HG02884 (cell line): ENCODE data around the gene NUB1.

Experiments
- ATAC-seq: cut with Tn5 transposase; IDR thresholded peaks from one replicate; pipeline ENCODE4 v1.9.1; 2021; ENCODE audit warnings: mild to moderate bottlenecking, moderate library complexity; ENCODE audit not compliant: unreplicated experiment

Gene NUB1

DNA sequence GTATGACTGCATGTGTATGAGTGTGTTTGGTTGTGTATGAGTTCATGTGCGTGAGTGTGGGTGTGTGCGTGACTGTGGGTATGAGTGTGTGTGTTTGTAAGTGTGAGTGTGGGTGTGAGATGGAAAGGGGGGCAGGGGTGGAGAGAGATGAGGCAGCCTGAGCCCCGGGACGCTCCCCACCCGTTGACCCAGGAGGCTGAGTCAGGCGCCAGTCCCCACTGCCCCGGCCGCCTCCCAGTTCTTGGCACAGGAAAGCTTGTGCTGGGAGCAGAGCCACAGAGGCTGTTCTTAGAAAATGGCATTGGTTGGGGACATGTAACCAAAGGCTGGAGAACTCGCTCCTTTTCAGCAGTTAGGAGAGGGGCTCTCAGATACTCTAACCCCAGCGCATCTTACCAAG, 27.8 kb upstream of the NUB1 start:
- no peak for ATAC-seq

DNA sequence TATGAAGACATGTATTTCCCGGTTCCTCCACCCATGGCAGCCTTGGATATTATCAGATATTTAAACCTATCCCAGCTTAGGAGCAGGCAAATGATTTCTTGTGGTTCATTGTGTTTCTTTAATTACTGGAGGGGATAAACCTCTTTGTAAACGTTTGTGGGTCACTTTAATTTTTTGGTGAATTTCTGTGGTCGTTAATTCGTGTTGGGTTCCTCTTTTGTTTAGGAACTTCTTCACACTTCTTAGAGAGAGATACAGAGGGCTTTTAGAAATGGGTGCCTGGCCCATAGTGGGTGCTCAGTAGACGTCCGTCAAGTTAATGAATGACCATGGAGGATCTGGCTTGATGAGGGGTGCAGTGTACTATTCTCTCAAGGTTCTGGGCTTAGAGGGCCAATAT, 27.2 kb upstream of the NUB1 start:
- ATAC-seq: no peak

DNA sequence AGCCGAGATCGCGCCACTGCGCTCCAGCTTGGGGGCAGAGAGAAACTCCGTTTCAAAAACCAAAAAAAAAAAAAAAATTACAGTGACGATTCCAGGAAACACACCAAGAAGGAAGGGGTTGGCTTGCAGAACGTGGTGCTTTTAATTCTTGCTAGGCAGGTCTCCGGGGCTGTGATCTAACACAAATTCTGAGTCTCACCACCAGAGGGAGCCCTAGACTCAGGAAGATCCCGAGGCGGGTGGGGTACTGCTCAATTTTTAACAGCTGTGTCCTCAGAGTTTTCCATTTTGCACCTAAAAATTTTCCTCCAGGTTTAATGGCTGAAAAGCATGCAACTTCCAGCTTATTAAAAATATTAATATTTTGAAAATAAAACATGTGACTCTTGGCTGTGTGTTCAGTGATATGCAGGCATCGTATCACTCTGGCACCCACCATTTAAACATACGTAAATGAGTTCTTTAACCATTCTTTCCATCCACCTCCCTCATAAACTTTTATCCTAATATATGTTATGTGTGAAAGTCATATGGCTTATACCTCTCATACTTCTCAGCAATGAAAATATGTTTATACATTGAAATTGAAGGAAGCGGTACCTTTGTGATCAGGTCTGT, 26.5 kb upstream of the NUB1 start:
- ATAC-seq: no peak

DNA sequence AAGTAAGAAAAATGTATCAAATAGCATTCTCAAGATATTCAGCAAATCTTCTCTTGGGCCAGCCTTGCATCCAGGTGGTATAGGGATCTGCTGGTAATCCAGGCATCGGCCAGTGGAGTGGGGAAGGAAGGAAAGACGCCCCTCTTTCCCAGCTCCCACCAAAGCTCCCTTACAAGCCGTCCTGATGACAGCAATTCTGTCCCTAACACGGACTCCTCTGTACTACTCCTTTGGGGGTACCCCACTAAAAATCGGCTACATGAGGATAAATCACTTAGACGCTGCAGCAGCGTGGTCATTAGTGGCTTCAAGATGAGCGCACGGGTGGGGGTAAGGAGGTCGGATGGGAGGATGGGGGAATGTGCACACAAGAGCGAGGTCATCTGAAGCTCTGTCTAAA, 24.7 kb upstream of the NUB1 start:
- no peak for ATAC-seq

DNA sequence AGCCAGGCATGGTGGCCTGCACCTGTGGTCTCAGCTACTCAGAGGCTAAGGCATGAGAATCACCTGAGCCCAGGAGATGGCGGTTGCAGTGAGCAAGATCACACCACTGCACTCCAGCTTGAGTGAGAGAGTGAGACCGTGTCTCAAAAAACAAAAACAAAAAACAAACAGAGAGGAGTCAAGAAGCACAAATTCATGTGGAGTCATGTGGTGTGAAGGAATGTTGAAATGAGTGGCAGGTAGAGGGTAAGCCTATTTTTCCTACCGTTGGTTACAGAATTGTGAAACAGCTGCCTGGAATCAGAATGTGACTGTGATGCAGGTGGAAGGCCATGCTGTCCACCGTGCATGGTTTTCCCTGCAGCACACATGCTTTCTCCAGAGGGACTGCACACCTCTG, 23.7 kb upstream of the NUB1 start:
- ATAC-seq: no peak

DNA sequence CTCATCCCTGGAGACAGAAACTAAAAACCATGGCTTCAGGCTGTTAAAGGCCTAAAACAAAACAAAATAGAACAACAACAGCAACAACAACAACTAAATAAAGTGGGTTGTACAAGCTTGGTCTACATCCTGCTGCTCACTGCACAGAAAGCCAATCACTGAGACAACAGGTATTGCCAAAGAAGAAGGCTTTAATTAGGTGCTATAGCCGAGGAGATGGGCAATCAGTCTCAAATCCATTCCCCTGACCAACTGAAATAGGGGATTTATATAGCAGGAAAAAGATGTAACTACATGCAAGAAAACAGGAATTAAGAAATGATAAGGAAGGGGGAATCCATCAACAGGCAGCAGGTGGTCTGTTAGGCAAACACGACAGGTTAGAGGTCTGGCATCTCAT, 22.4 kb upstream of the NUB1 start:
- no peak for ATAC-seq

DNA sequence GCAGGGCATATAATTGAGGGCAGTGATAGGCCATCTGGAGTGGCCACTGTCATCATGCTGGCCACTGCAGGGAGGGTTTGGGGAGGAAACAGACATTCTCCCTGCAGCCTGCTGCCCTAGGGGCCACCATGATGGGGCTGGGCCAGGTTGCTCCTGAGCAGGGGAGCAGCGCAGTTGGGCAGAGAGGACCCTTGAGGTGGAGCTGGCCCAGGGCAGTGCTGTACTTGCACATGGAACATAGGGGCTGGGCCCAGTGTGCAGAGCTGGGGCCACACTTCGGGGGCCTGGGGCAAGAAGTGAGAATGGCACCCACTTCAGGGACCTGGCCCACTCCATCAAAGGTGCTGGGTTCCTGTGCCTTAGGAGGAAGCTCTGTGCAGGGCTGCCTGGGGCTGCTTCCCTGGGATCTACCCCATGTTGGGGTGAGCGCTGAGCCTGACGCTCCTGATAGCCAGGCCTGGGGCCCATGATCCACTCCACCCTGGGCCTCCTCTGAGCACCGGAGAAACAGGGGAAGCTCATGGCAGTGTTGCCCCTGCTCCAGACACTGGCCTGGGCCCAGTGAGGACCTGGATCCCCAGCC, 21.3 kb upstream of the NUB1 start:
- ATAC-seq: no peak

DNA sequence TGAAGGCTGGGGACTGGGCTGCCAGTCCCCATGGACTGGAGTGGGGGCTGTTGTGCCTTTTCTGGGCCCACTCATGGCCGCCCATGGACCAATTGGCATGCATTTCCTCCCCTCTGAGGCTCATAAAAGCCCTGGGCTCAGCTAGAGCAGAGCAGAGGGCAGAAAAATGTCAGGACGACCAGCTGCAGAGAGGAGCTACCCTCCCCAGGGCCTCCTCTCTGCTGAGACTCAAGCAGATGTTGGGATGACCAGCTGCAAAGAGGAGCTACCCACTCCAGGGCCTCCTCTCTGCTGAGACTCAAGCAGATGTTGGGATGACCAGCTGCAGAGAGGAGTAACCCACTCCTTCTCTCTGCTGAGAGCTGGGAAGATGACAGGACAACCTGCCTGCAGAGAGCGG, 20.3 kb upstream of the NUB1 start:
- no peak for ATAC-seq

DNA sequence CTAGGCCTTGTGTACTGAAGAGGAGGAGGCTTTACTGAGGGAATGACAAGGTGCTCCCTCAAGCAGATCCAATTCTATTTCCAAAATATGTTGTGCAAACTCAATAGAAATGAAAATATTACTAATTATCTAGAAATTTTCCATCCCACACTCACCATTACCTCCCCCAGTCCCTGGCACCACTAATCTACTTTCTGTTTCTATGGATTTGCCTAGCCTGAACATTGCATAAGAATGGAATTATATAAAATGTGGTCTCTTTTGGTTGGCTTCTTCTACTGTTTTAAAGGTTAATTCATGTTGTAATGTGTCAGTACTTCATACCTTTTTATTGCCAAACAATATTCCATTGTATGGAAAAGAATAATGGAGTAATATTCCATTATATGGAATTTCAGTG, 18.7 kb upstream of the NUB1 start:
- no peak for ATAC-seq

DNA sequence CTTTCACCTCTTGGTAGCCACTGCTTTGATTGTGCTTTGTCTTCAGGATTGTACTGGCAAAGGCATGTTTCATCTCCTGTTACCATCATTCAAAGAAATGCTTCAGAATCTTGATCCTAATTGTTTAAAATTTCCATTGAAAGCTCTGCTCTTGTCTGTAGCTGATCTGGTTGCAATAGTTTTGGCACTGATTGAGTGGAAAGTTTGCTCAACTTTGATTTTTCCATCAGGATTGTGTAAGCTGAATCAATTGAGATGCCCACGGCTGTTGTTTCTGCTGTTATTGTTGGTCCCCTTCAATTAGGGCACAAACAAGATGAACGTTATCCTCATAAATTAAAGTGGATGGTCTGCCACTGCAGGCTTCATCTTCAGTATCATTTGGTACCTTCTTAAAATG, 14.6 kb upstream of the NUB1 start:
- no peak for ATAC-seq

DNA sequence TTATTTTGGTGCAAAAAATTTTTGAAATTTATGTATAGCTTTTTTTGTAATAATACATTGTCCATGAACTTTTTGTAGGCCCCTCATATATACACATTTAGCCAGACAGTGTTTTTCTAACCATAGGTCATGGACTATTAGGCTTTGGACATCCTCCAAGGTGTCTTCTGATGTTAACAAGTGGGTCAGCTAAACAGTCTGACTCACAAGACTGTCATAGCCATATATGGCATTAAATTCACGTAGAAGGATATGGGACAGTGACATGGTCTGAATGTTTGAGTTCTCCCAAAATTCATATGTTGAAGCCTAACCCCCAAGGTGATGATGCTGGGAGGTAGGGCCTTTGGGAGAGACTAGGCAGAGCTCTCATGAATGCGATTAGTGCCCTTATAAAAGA, 14.0 kb upstream of the NUB1 start:
- ATAC-seq: no peak

DNA sequence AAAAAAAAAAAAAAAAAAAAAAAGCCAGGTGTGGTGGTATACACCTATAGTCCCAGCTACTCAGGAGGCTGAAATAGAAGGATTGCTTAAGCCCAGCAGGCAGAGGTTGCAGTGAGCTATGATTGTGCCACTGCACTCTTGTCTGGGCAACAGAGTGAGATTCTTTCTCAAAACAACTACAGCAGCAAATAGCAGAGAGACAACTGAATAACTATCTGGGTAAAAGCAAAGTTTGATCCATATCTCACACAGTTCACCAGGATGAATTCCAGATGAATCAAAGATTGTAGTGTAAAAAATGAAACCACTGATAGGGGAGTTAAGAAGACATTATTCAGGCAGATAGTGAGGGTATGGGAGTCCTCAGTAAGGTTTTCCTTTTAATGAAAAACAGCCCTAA, 11.4 kb upstream of the NUB1 start:
- no peak for ATAC-seq

DNA sequence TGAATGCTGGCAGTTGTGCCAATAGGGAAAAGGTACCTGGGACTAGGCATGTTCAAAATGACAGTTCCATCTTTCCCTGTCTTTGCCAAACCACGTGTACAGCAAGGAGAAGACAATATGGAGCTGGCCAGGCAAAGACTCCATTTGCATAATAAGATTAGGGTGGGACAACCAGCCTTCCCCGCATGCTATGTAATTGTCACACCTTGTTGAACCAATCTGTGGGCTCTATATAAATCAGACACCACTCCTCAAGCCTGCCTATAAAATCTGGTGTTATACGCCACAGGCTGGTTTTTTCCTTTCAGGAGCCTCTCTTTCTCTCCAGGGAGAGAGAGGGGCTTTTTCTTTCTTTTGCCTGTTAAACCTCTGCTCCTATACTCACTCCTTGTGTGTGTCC, 11.0 kb upstream of the NUB1 start:
- no peak for ATAC-seq

DNA sequence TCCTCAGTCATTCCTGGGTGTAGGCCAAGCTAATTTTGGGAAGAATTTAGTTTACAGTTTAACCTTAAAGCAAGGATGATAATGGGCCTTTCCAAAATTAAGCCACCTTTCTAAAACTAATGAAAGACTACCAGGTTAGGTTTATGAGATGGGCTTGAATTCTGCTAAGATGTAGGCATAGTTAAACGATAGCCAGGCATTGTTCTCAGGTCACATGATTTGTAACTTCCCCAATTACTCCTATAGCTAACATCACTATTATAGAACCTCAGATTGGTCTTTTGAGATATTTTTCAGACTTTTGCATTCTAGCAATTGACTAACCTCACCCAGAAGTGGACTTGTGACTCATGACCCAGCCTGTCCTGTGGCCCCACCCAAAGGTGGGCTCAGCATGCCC, 7.0 kb upstream of the NUB1 start:
- no peak for ATAC-seq

DNA sequence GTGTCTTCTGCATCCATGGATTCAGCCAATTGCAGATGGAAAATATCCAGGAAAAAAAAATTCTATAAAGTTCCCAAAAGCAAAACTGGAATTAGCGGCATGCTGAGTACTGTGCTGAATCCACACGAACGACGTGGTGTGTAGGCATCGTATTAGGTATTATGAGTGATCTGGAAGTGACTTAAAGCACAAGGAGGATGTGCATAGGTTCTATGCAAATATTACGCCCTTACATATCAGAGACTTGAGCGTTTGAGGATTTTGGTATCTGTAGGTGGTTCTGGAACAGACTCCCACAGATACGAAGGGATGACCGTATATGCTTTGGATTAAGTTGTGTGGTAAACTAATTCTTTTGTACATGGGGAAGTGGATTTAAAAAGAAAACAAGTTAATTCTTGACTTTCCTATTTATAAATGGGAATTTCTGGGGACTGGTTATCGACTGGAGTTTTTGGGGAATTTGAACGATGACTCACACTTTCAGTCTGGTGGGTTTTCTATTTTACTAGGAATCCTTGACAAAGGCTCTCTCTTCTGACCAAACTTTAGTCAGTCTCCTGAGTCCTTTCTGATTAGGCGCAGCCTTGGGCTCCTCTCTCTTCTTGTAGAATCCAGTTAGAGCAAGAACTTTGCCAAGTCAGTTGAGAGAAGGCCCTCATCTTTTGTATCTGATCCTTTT, 5.4 kb upstream of the NUB1 start:
- ATAC-seq: no peak

DNA sequence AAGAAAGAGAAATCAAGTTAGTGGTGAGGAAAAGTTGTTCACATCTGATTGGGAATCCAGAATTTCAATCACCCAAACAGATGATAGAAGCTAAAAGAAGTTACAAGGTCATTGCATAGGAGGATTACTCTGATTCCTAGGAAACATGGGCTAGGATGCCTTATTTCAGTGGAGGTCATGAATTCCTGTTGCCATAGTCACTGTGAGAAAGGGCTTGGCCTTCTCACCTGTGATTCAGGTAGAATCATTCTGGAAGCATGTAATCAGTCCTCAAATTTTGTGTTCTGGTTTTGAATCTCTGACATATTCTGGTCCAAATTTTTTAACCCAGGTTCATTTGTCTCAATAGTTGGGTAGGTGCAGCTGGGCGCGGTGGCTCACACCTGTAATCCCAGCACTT, 4.3 kb upstream of the NUB1 start:
- no peak for ATAC-seq

DNA sequence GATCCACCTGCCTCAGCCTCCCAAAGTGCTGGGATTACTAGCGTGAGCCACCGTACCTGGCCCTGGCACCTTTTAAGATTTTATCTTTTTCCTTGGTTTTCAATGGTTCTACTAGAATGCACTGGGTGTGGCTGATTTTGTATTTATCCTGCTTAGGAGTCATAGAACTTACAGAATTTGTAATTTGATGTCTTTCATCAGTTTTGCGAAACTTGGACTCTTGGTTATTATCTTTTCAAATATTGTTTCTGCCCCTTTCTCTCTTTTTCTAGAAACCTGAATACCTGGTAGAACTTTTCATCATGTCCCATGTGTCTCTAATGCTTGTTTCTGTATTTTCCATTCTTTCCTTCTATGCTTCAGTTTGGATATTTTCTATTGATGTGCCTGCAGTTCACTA, 2.8 kb upstream of the NUB1 start:
- no peak for ATAC-seq

DNA sequence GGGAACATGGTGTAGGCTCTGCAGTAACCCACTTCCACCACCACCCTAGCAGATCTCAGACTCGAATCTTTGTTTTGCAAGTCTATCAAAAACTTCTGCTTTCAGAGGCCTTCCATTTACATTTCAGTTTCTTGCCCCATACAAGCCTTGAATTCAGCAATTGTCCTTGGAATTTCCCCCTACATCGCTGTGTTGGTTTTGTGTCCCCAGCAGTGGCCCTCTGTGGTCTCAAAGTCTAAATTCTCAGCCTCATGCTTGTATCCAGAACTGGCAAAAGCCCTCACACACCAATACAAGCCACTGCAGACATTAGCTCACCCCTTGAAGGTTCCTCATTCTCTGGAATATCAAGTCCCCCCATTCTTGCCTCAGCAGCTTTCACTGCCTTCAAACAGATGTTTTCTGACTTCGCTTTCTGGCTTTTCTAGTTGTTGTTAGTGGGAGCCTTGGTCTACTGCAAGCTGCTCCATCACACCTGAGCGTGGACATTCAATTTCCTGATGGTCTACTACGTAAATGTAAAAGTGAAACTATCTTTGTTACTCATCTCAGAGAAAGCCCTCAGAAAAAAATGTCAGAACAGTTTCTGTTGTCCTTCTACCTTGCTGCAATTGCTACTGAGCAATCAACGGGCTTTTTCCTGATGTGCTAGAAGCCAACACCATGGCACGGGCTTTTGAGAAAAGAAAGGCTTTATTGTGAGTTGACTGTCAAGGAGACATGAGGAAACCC, 1.8 kb upstream of the NUB1 start:
- peak; percentile 36 for ATAC-seq

DNA sequence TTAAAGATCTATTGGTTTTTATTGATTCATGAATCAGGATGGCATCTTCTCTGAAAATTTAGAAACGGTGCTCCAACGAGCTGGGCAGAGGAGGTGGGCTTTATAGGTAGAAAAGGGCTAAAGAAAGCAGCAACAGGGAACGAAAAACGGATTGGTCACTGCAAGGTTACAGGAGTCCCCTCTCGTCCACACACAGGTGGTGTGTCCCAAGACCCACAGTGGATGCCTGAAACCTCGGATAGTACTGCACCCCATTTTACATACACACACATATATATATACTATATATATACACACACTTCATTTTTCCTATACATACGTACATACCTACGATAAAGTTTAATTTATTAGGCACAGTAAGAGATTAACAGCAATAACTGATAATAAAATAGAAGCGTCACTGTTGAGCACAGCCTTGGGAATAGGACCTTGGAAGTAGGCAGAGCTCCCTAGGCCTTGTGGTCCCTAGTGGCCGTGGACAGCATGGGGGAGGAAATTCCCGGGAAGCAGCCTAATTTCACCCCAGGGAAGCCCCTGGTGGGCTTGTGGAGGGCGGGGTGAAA, 737 bp upstream of the NUB1 start:
- ATAC-seq: no peak

DNA sequence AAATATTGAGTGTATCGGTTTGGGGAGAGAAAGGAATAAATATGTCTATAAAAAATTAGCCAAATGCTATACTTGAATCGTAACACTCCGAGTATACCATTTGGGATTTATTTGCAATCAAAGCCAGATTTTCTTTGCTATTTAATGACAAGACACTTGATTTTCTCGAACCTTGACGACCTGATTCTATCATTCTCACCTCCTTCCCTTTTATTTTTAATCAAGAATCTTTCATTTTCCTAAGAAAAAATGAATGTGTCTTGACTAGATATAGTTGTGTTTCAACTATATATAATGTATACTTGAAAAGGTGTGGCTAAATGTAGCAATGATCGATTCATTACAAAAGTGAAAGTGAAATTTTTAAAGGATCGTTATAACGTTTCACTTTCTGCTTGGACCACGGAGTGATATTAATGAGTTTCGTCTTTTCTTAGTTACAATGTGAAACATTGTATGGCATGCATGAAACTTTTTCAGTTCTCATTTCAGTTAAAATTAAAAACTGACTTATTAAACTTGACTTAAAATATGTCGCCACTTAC, 562 bp downstream of the NUB1 start:
- ATAC-seq: no peak

DNA sequence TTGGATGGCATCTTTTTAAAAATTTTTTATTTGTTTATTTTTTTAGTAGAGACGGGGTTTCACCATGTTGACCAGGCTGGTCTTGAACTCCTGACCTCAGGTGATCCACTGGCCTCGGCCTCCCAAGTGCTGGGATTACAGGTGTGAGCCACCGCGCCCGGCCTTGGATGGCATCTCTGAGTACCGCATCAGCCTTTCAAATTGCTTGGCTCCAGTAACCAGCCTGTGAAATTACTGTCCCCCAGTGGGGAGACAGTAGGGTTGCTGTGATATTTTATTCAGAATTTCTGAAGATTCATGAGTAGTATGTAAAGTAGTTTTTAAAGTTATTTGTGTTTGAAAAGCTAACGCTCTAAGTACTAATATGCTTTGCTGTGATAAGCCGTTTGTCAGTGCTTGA, 1.2 kb downstream of the NUB1 start:
- no peak for ATAC-seq

DNA sequence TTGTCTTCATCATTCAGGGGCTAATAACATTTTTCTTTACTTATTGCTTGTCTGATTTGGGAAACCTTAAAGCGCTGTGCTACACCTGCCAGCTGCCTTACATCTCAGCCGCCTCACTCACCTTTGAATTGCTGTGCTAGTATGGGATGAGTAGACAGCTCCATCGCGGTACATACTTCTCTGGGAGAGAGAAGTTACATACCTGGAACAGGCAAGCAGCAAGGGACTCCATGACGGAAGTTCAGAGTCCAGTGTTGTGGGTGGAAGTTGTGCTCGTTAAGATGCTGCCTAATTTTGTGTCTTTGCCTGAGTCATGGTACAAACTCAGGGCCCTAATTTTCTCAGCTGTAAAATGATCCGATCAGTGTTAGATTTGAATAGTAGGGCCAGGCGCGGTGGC, 1.9 kb downstream of the NUB1 start:
- ATAC-seq: no peak
